Neural cell (in vitro differentiated cells): ENCODE data around the gene SDCCAG8. TPM values are rescaled to one million over a fixed set of nuclear protein-coding genes. Genes with fewer than 3 reads are reported as not detected.

ENCODE experiments used
- H2AFZ ChIP-seq: fragments of 200-600, 300-800 bp; sonication (generic), shearing (Covaris generic); 2 replicates; pipeline ENCODE4 v1.6.0; 2014; ENCODE audit warnings: low read depth, mild to moderate bottlenecking, antibody characterized with exemption, low read length, moderate library complexity
- H3F3A ChIP-seq: fragments of 200-600 bp; shearing (Covaris generic); 2 replicates; pipeline ENCODE4 v1.6.1; 2016; ENCODE audit warnings: mild to moderate bottlenecking, moderate library complexity, mixed read lengths, antibody characterized with exemption, low read length; ENCODE audit not compliant: insufficient read depth, poor library complexity, severe bottlenecking
- H3K27ac ChIP-seq: fragments of 200-600, 300-800 bp; sonication (generic), shearing (Covaris generic); 2 replicates; pipeline ENCODE4 v1.5.1; 2014; ENCODE audit warnings: mild to moderate bottlenecking, low read length, moderate library complexity
- H3K27me3 ChIP-seq: fragments of 300-800, 200-600 bp; sonication (generic), shearing (Covaris generic); 2 replicates; pipeline ENCODE4 v1.6.0; 2014; ENCODE audit warnings: mild to moderate bottlenecking, low read depth, low read length, moderate library complexity; ENCODE audit not compliant: insufficient read depth
- H3K36me3 ChIP-seq: fragments of 300-800, 200-600 bp; sonication (generic), shearing (Covaris generic); 2 replicates; pipeline ENCODE4 v1.5.1; 2014; ENCODE audit warnings: mild to moderate bottlenecking, antibody characterized with exemption, low read length, moderate library complexity; ENCODE audit not compliant: insufficient read depth
- H3K4me2 ChIP-seq: fragments of 300-800, 200-600 bp; sonication (generic), shearing (Covaris generic); 2 replicates; pipeline ENCODE4 v1.6.0; 2014; ENCODE audit warnings: mild to moderate bottlenecking, low read length
- H3K4me3 ChIP-seq: fragments of 300-800, 200-600 bp; sonication (generic), shearing (Covaris generic); 2 replicates; pipeline ENCODE4 v1.5.1; 2014; ENCODE audit warnings: mild to moderate bottlenecking, low read length, moderate library complexity
- H3K79me2 ChIP-seq: fragments of 200-600 bp; shearing (Covaris generic); replicated peaks from 2 replicates; pipeline ENCODE4 v1.6.0; 2014; ENCODE audit warnings: mild to moderate bottlenecking, low read length, moderate library complexity; ENCODE audit not compliant: insufficient read depth
- H3K9ac ChIP-seq: fragments of 300-800, 200-600 bp; sonication (generic), shearing (Covaris generic); 2 replicates; pipeline ENCODE4 v1.6.1; 2016; ENCODE audit warnings: mild to moderate bottlenecking, low read length, mixed read lengths
- H3K9me2 ChIP-seq: fragments of 200-600 bp; shearing (Covaris generic); 2 replicates; pipeline ENCODE4 v1.6.1; 2016; ENCODE audit warnings: mild to moderate bottlenecking, low read length, mixed read lengths; ENCODE audit not compliant: insufficient read depth
- H3K9me3 ChIP-seq: fragments of 200-600, 300-800 bp; sonication (generic), shearing (Covaris generic); 2 replicates; pipeline ENCODE4 v1.6.1; 2016; ENCODE audit warnings: mild to moderate bottlenecking, mixed run types, low read length, moderate library complexity, mixed read lengths
- H4K20me1 ChIP-seq: fragments of 200-600 bp; shearing (Covaris generic); 2 replicates; pipeline ENCODE4 v1.6.1; 2016; ENCODE audit warnings: mild to moderate bottlenecking, mixed run types; ENCODE audit not compliant: insufficient read depth
- CTCF ChIP-seq: fragments of 450-650 bp; IDR thresholded peaks from 2 replicates; pipeline ENCODE4 v1.5.1; 2014; ENCODE audit warnings: antibody characterized with exemption, mild to moderate bottlenecking, moderate library complexity; ENCODE audit not compliant: poor library complexity, severe bottlenecking
- EP300 ChIP-seq: fragments of 450-650 bp; conservative IDR thresholded peaks from 2 replicates; pipeline ENCODE4 v1.6.1; 2014; ENCODE audit warnings: antibody characterized with exemption, mild to moderate bottlenecking, moderate library complexity; ENCODE audit not compliant: poor library complexity, severe bottlenecking
- EZH2 ChIP-seq: fragments of 200-600, 300-800 bp; shearing (Covaris generic), sonication (generic); IDR thresholded peaks from 2 replicates; pipeline ENCODE4 v1.6.1; 2014; ENCODE audit warnings: antibody characterized with exemption, low read length, borderline replicate concordance, mild to moderate bottlenecking; ENCODE audit not compliant: insufficient read depth, poor library complexity, severe bottlenecking
- MXI1 ChIP-seq: fragments of 450-650 bp; conservative IDR thresholded peaks from 2 replicates; pipeline ENCODE4 v1.6.1; 2014; ENCODE audit warnings: antibody characterized with exemption, mild to moderate bottlenecking; ENCODE audit not compliant: poor library complexity, severe bottlenecking
- POLR2AphosphoS5 ChIP-seq: IDR thresholded peaks from 2 replicates; pipeline ENCODE4 v1.6.1; 2012
- RAD21 ChIP-seq: fragments of 450-650 bp; conservative IDR thresholded peaks from 2 replicates; pipeline ENCODE4 v1.6.1; 2014; ENCODE audit warnings: antibody characterized with exemption, mild to moderate bottlenecking, moderate library complexity
- REST ChIP-seq: IDR thresholded peaks from 2 replicates; pipeline ENCODE4 v1.6.1; 2012; ENCODE audit warnings: borderline replicate concordance
- SMC3 ChIP-seq: fragments of 450-650 bp; conservative IDR thresholded peaks from 2 replicates; pipeline ENCODE4 v1.6.1; 2014; ENCODE audit warnings: antibody characterized with exemption, mild to moderate bottlenecking, moderate library complexity; ENCODE audit not compliant: poor library complexity
- TAF1 ChIP-seq: IDR thresholded peaks from 2 replicates; pipeline ENCODE4 v1.6.1; 2012; ENCODE audit warnings: low read depth
- polyA plus RNA-seq: library from polyadenylated mRNA; depleted of rRNA; stranded (reverse); fragments of >200 nt; gene quantifications from 2 replicates; pipeline ENCODE4 v1.2.3, GENCODE V29; 2014

SDCCAG8 gene
- polyA plus RNA-seq, 1 donor from 2014 or later, result 32.2 TPM

GRCh38 chr1:243390162-243390791 lies 134.4 kb downstream of the SDCCAG8 start:
- TF ChIP-seq RAD21, result no peak
- TF ChIP-seq SMC3, result no peak
- TF ChIP-seq POLR2AphosphoS5, result no peak
- TF ChIP-seq EZH2, result no peak
- no peak for TF ChIP-seq EP300
- TF ChIP-seq CTCF, result no peak
- no peak for TF ChIP-seq TAF1
- no peak for TF ChIP-seq REST
- no peak for TF ChIP-seq MXI1
- Histone ChIP-seq H3K79me2 (no peaks in the 10 kb centered on the region), H3K27me3 (no peaks in the 10 kb centered on the region), H2AFZ (no peak overlapping the region), H3K9me2 (no peaks in the 10 kb centered on the region), H3K4me2 (no peak overlapping the region), H3F3A (no peaks in the 10 kb centered on the region), H3K27ac (no peak overlapping the region), H3K9me3 (no peaks in the 10 kb centered on the region), H3K36me3 (no peaks in the 10 kb centered on the region), H3K4me3 (no peak overlapping the region), H4K20me1 (no peaks in the 10 kb centered on the region), H3K9ac (no peak overlapping the region)

GRCh38 chr1:243391355-243391754 lies 135.5 kb downstream of the SDCCAG8 start:
- Histone ChIP-seq H3K27ac (peak overlapping the region; percentile 64), H3K4me3 (no peak overlapping the region), H2AFZ (no peak overlapping the region), H3K79me2 (no peaks in the 10 kb centered on the region), H3K9ac (no peak overlapping the region), H3K4me2 (no peak overlapping the region), H3K9me2 (no peaks in the 10 kb centered on the region), H4K20me1 (no peaks in the 10 kb centered on the region), H3K36me3 (no peaks in the 10 kb centered on the region), H3K27me3 (no peaks in the 10 kb centered on the region), H3F3A (no peaks in the 10 kb centered on the region), H3K9me3 (no peaks in the 10 kb centered on the region)
- no peak for TF ChIP-seq EP300
- no peak for TF ChIP-seq RAD21
- TF ChIP-seq TAF1, result no peak
- TF ChIP-seq SMC3, result no peak
- TF ChIP-seq REST, result no peak
- no peak for TF ChIP-seq MXI1
- no peak for TF ChIP-seq CTCF
- no peak for TF ChIP-seq EZH2
- no peak for TF ChIP-seq POLR2AphosphoS5
